ENCODE measurements around the gene SPATA13.

SPATA13 gene

GRCh38 chr13:24168979-24169378, 8.5 kb downstream of the SPATA13 start:
- no peak for DNase-seq

GRCh38 chr13:24172071-24172470, 11.6 kb downstream of the SPATA13 start:
- no peak for DNase-seq

- DNase-seq: no peak
These were observed 13.3 kb downstream of the SPATA13 start for GRCh38 chr13:24173795-24174194.

- no peak for DNase-seq
These were observed 15.3 kb downstream of the SPATA13 start for GRCh38 chr13:24175847-24176246.

GRCh38 chr13:24176351-24177101, 16.0 kb downstream of the SPATA13 start:
- DNase-seq: no peak

- no peak for DNase-seq
These were observed 18.4 kb downstream of the SPATA13 start for GRCh38 chr13:24178847-24179485.

- DNase-seq: no peak
These were observed 18.9 kb downstream of the SPATA13 start for GRCh38 chr13:24179486-24179850.

- no peak for DNase-seq
These were observed 20.3 kb downstream of the SPATA13 start for GRCh38 chr13:24180750-24181377.

- no peak for DNase-seq
These were observed 21.6 kb downstream of the SPATA13 start for GRCh38 chr13:24181991-24182702.

GRCh38 chr13:24182703-24183081, 22.2 kb downstream of the SPATA13 start:
- DNase-seq: no peak

- no peak for DNase-seq
These were observed 23.2 kb downstream of the SPATA13 start for GRCh38 chr13:24183741-24184182.

GRCh38 chr13:24184265-24184841, 23.8 kb downstream of the SPATA13 start:
- DNase-seq: no peak

GRCh38 chr13:24184882-24185281, 24.4 kb downstream of the SPATA13 start:
- DNase-seq: no peak

- DNase-seq: no peak
These were observed 25.2 kb downstream of the SPATA13 start for GRCh38 chr13:24185591-24186232.

- no peak for DNase-seq
These were observed 26.7 kb downstream of the SPATA13 start for GRCh38 chr13:24187185-24187584.

- DNase-seq: no peak
These were observed 31.7 kb downstream of the SPATA13 start for GRCh38 chr13:24192057-24192810.

- DNase-seq: no peak
These were observed 32.3 kb downstream of the SPATA13 start for GRCh38 chr13:24192811-24193162.

- DNase-seq: no peak
These were observed 33.9 kb downstream of the SPATA13 start for GRCh38 chr13:24194447-24194846.

- DNase-seq: no peak
These were observed 35.1 kb downstream of the SPATA13 start for GRCh38 chr13:24195626-24196025.

GRCh38 chr13:24196593-24197197, 36.2 kb downstream of the SPATA13 start:
- no peak for DNase-seq

- DNase-seq: no peak
These were observed 38.5 kb downstream of the SPATA13 start for GRCh38 chr13:24199016-24199415.
